B cell (primary cell): ENCODE measurements around the gene EXOC4.

Experiments
- CTCF ChIP-seq: fragments of 200-600 bp; IDR thresholded peaks from one replicate; pipeline ENCODE4 v1.8.0; 2022; ENCODE audit warnings: antibody characterized with exemption, mild to moderate bottlenecking
- EZH2 ChIP-seq: IDR thresholded peaks from 2 replicates; pipeline ENCODE4 v1.6.1; 2012; ENCODE audit warnings: borderline replicate concordance, low read depth, mild to moderate bottlenecking, moderate library complexity, low read length; ENCODE audit not compliant: insufficient read depth, poor library complexity, severe bottlenecking

- TF ChIP-seq CTCF (no peak), EZH2 (no peak)
These were observed 430.2 kb downstream of the EXOC4 start for GRCh38 chr7:133683182-133683454.
